ENCODE results near the gene CXCL16.
"Not testable (repeated sequence)": the region's sequence is repeated elsewhere in the genome, so short reads cannot be mapped to it uniquely, and the experiment has no call there.

CXCL16 gene

DNA sequence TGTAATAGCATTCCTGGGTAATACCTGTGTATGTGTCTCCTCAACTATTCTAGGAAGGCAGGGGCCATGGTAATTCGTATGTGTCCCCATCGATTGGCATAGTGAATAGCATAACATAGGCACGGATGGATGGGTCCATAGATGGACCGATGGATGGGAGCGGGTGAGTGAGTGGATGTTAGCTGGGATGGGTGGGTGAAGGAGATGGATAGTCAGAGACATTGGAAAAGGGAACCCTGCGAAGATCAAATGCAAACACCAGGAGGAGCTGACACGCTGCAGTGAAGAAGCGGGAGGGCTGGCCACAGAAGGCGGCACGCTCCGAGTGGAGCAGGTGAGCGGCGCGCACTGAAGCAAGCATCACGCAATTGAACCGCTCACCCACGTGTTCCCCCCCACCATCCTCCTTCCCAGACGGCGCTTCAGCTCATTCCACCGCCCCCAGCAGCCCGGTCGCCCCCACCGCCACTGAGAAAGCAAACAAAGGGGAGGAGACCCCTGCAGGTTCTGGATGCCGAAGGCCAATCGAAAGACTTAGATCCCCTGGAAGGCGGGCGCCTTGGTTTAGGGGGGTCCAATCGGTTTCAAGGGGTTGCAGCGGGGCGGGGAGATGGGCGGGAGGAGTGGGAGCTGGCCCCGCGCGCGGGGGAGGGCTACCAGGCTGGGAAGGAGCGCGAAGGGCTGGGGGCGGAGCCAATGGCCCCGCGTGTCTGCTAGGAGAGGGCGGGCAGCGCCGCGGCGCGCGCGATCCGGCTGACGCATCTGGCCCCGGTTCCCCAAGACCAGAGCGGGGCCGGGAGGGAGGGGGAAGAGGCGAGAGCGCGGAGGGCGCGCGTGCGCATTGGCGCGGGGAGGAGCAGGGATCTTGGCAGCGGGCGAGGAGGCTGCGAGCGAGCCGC, 29.7 kb downstream of the CXCL16 start, which contains the start of gene ARRB2:
Gene ARRB2, plus strand, starts transcription at position 839 of the 899 bp plus-strand sequence. CDS start 90 bp downstream, outside the sequence.
- Mint-ChIP-seq H3K4me3 (peak within 1 kb of the TSS; percentile 82 to 86), H3K27me3 (no peaks in the 10 kb centered on the region), H3K27ac (peak within 1 kb of the TSS; percentile 72), H3K36me3 (peaks cover 2 to 9% of the 10 kb centered on the region in 2 donors), H3K4me1 (peaks cover 31 to 48% of the 10 kb centered on the region in 2 donors), H3K9me3 (no peaks in the 10 kb centered on the region)
- DNase-seq (peak; percentile 97), ATAC-seq (replicated peaks) (peak; percentile 87 to 90)

DNA sequence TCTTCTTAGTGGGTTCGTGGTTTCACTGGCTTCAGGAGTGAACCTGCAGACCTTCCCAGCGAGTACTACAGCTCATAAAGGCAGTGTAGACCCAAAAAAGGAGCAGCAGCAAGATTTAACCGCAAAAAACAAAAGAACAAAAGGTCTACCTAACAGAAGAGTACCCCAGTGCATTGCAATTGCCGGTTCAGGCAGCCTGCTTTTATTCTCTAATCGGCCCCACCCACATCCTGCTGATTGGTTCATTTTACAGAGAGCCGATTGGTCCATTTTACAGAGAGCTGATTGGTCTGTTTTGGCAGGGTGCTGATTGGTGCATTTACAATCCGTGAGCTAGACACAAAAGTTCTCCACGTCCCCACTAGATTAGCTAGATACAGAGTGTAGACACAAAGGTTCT, 31.3 kb downstream of the CXCL16 start:
- Mint-ChIP-seq H3K9me3 (no peaks in the 10 kb centered on the region), H3K27me3 (no peaks in the 10 kb centered on the region), H3K36me3 (peaks cover 0 to 7% of the 10 kb centered on the region in 2 donors), H3K27ac (no peak overlapping the region), H3K4me3 (peak overlapping the region; percentile 64 to 75), H3K4me1 (peaks cover 25 to 43% of the 10 kb centered on the region in 2 donors)
- no peak for ATAC-seq (replicated peaks)
- DNase-seq = peak; percentile 38

DNA sequence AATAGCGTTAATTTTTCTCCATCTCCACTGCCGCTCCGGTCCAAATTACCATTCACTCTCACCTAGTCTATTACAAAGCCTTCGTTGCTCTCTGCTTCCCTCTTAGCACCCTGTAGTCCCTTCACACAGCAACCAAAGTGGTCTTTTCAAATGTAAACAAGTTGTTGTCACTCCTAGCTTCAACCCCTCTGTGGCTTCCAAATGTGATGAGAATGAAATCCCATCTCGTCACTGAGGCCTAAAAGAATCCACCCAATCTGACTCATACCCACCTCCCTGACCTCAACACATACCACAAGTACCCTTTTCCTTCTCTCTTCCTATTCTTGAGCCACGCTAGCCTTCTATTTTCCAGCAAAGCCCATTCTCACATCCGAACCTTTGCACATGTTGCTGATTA, 33.6 kb downstream of the CXCL16 start:
- no peaks in the 10 kb centered on the region for H3K27me3 Mint-ChIP-seq
- H3K4me1 Mint-ChIP-seq = peaks cover 28 to 51% of the 10 kb centered on the region in 2 donors
- peak overlapping the region in 1 of 2 donors; percentile 3 for H3K4me3 Mint-ChIP-seq
- peak overlapping the region; percentile 4 for H3K27ac Mint-ChIP-seq
- ATAC-seq (replicated peaks) (no peak), DNase-seq (no peak)
- peaks cover 0 to 17% of the 10 kb centered on the region in 2 donors for H3K36me3 Mint-ChIP-seq
- H3K9me3 Mint-ChIP-seq = no peaks in the 10 kb centered on the region

GRCh38 chr17:4704991-4705390, 34.7 kb downstream of the CXCL16 start:
- peaks cover 0 to 19% of the 10 kb centered on the region in 2 donors for H3K36me3 Mint-ChIP-seq
- peaks cover 28 to 46% of the 10 kb centered on the region in 2 donors for H3K4me1 Mint-ChIP-seq
- DNase-seq (no peak), ATAC-seq (replicated peaks) (no peak)
- H3K27me3 Mint-ChIP-seq = no peaks in the 10 kb centered on the region
- H3K4me3 Mint-ChIP-seq = peak overlapping the region; percentile 93 to 95
- no peaks in the 10 kb centered on the region for H3K9me3 Mint-ChIP-seq
- peak overlapping the region; percentile 97 for H3K27ac Mint-ChIP-seq

- Mint-ChIP-seq H3K27ac (peak overlapping the region; percentile 97), H3K36me3 (peaks cover 0 to 19% of the 10 kb centered on the region in 2 donors), H3K4me3 (peak overlapping the region; percentile 93 to 95), H3K4me1 (peaks cover 25 to 42% of the 10 kb centered on the region in 2 donors)
- not testable (repeated sequence) for ATAC-seq (replicated peaks); DNase-seq; H3K9me3 Mint-ChIP-seq; H3K27me3 Mint-ChIP-seq
Measured at GRCh38 chr17:4704574-4704907, 35.2 kb downstream of the CXCL16 start.

- H3K4me3 Mint-ChIP-seq = peak overlapping the region; percentile 93 to 95
- no peak for ATAC-seq (replicated peaks)
- peak overlapping the region; percentile 97 for H3K27ac Mint-ChIP-seq
- no peaks in the 10 kb centered on the region for H3K9me3 Mint-ChIP-seq
- no peaks in the 10 kb centered on the region for H3K27me3 Mint-ChIP-seq
- DNase-seq = no peak
- peaks cover 2 to 19% of the 10 kb centered on the region in 2 donors for H3K36me3 Mint-ChIP-seq
- H3K4me1 Mint-ChIP-seq = peaks cover 25 to 39% of the 10 kb centered on the region in 2 donors
Measured at GRCh38 chr17:4703330-4703691, 36.4 kb downstream of the CXCL16 start.

GRCh38 chr17:4701116-4701515, 38.6 kb downstream of the CXCL16 start:
- H3K36me3 Mint-ChIP-seq = peaks cover 7 to 30% of the 10 kb centered on the region in 2 donors
- no peaks in the 10 kb centered on the region for H3K27me3 Mint-ChIP-seq
- H3K4me3 Mint-ChIP-seq = no peak overlapping the region
- H3K27ac Mint-ChIP-seq = no peak overlapping the region
- ATAC-seq (replicated peaks) = no peak
- H3K4me1 Mint-ChIP-seq = peaks cover 31 to 52% of the 10 kb centered on the region in 2 donors
- no peaks in the 10 kb centered on the region for H3K9me3 Mint-ChIP-seq
- DNase-seq = no peak

GRCh38 chr17:4699401-4700056, 40.2 kb downstream of the CXCL16 start:
- Mint-ChIP-seq H3K4me1 (peaks cover 27 to 45% of the 10 kb centered on the region in 2 donors), H3K36me3 (peaks cover 12 to 33% of the 10 kb centered on the region in 2 donors)
- DNase-seq; ATAC-seq (replicated peaks); H3K4me3 Mint-ChIP-seq; H3K27me3 Mint-ChIP-seq; H3K27ac Mint-ChIP-seq; H3K9me3 Mint-ChIP-seq: not testable (repeated sequence)

DNA sequence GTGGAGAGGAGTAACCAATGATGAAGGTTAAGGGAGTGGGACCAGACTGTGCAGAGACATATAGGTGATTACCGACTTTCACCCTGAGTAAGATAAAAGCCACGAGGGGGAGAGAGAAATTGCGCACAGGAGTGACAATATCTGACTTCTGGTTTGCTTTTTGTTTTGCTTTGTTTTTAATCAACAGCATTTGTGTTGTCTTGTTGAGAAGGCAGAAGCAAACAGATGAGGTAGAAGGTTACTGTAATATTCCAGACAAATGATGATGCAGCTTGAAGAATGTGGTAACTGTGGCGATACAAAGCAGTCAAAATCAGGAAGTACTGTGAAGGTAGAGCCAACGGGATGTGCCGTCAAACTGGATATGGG, 43.3 kb downstream of the CXCL16 start:
- peaks cover 18 to 40% of the 10 kb centered on the region in 2 donors for H3K36me3 Mint-ChIP-seq
- H3K4me1 Mint-ChIP-seq = peaks cover 20 to 28% of the 10 kb centered on the region in 2 donors
- no peaks in the 10 kb centered on the region for H3K27me3 Mint-ChIP-seq
- no peaks in the 10 kb centered on the region for H3K9me3 Mint-ChIP-seq
- ATAC-seq (replicated peaks) = peak in 1 of 2 donors; percentile 53
- H3K27ac Mint-ChIP-seq = peak overlapping the region; percentile 1
- no peak for DNase-seq
- H3K4me3 Mint-ChIP-seq = no peak overlapping the region

- no peak for DNase-seq
- Mint-ChIP-seq H3K36me3 (peaks cover 35 to 61% of the 10 kb centered on the region in 2 donors), H3K27me3 (no peaks in the 10 kb centered on the region), H3K4me3 (no peak overlapping the region), H3K9me3 (no peaks in the 10 kb centered on the region), H3K4me1 (peaks cover 25 to 36% of the 10 kb centered on the region in 2 donors), H3K27ac (no peak overlapping the region)
- ATAC-seq (replicated peaks) = no peak
Measured at GRCh38 chr17:4693416-4693815, 46.3 kb downstream of the CXCL16 start.

- Mint-ChIP-seq H3K27ac (no peak overlapping the region), H3K4me3 (no peak overlapping the region), H3K36me3 (peaks cover 46 to 67% of the 10 kb centered on the region in 2 donors), H3K4me1 (peaks cover 24 to 37% of the 10 kb centered on the region in 2 donors), H3K27me3 (no peaks in the 10 kb centered on the region), H3K9me3 (no peaks in the 10 kb centered on the region)
- DNase-seq (no peak), ATAC-seq (replicated peaks) (no peak)
Measured at GRCh38 chr17:4691686-4692085, 48.0 kb downstream of the CXCL16 start.

DNA sequence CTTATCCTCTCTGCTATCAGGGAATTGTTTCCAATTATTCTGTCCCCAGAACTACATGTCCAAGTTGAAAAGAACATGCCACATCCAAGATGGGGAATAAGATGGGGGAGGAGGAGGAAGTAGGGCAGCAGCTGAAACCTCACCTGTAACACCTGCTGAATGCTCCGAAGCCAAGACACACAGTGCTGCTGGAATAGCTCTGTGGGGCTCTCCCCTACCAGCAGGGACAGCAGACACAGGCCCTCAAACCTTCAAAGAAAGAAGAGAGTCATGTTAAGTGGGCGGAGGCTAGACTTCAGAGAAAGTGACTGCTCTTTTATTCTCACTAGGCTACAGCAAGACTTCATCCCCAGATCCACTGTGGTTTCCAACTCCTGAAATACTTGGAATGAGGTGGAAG, 49.0 kb downstream of the CXCL16 start:
- Mint-ChIP-seq H3K36me3 (peaks cover 44 to 65% of the 10 kb centered on the region in 2 donors), H3K4me3 (no peak overlapping the region), H3K4me1 (peaks cover 17 to 28% of the 10 kb centered on the region in 2 donors), H3K27me3 (no peaks in the 10 kb centered on the region), H3K9me3 (no peaks in the 10 kb centered on the region), H3K27ac (peak overlapping the region; percentile 44)
- ATAC-seq (replicated peaks) = no peak
- no peak for DNase-seq

- H3K4me3 Mint-ChIP-seq; H3K27me3 Mint-ChIP-seq; H3K9me3 Mint-ChIP-seq; H3K27ac Mint-ChIP-seq; DNase-seq; ATAC-seq (replicated peaks): not testable (repeated sequence)
- H3K36me3 Mint-ChIP-seq = peaks cover 49 to 71% of the 10 kb centered on the region in 2 donors
- peaks cover 17 to 28% of the 10 kb centered on the region in 2 donors for H3K4me1 Mint-ChIP-seq
Measured at GRCh38 chr17:4689872-4690271, 49.9 kb downstream of the CXCL16 start.

DNA sequence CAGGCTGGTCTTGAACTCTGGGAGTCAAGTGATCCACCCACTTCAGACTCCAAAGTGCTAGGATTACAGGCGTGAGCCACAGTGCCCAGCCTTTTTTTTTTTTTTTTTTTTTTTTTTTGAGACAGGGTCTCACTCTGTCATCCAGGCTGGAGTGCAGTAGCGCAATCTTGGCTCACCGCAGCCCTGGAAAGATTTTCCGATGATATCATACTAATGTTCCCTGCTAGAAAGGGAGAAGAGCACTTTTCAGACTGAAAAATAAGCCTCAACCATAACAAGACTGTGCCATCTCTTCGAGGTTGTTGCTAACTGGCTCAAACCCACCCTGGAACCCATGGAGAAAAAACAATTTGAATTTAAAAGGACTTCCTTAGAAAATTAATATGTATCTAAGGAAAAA, 56.0 kb downstream of the CXCL16 start:
- H3K4me3 Mint-ChIP-seq; DNase-seq; ATAC-seq (replicated peaks); H3K9me3 Mint-ChIP-seq; H3K27ac Mint-ChIP-seq; H3K27me3 Mint-ChIP-seq: not testable (repeated sequence)
- peaks cover 60 to 77% of the 10 kb centered on the region in 2 donors for H3K36me3 Mint-ChIP-seq
- peaks cover 11 to 24% of the 10 kb centered on the region in 2 donors for H3K4me1 Mint-ChIP-seq
